GM19372 (cell line): ENCODE data around the gene ADM.

ENCODE experiments used
- ATAC-seq: cut with Tn5 transposase; IDR thresholded peaks from one replicate; pipeline ENCODE4 v1.9.1; 2021; ENCODE audit warnings: mild to moderate bottlenecking, low read depth, moderate library complexity; ENCODE audit not compliant: unreplicated experiment

The ADM gene

DNA sequence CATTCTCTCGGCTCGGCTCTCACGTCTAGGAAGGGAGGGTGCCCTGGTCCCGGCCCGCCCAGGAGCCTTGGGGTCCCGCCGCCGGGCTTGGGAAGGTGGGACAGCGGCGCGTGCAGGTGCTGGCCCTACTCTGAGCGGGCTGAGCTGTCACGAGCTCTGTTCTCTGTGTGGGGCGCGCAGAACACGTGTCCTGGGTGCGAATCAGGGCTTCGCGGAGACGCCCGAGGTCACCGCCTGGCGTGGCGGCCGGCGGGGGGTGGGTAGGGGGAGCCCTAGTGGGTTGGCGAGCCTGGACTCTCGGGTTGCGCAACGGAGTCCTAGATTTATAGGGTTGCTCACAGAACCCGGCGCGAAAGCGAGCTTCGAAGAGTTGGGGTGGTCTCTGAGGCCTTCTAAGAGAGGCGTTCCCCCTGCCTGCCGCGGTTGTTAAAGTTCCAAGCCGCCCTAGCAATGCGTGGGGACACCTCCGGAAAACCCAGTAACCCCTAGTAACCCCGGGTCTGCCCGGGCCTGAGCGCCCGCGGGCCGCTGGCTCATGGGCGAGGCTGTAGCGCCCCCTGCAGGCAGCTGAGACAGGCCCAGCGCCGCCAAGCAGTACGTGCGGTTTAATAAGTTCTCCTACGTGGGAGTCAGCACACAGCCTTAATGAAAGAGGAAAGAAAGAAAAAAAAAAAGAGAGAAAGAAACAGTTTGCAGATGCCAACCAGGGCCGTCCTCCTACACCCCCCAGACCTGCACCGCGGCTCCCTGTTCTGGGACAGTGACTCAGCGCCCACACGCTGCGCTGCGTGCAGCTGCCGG, 2.7 kb downstream of the ADM start:
- ATAC-seq: peak; percentile 61

DNA sequence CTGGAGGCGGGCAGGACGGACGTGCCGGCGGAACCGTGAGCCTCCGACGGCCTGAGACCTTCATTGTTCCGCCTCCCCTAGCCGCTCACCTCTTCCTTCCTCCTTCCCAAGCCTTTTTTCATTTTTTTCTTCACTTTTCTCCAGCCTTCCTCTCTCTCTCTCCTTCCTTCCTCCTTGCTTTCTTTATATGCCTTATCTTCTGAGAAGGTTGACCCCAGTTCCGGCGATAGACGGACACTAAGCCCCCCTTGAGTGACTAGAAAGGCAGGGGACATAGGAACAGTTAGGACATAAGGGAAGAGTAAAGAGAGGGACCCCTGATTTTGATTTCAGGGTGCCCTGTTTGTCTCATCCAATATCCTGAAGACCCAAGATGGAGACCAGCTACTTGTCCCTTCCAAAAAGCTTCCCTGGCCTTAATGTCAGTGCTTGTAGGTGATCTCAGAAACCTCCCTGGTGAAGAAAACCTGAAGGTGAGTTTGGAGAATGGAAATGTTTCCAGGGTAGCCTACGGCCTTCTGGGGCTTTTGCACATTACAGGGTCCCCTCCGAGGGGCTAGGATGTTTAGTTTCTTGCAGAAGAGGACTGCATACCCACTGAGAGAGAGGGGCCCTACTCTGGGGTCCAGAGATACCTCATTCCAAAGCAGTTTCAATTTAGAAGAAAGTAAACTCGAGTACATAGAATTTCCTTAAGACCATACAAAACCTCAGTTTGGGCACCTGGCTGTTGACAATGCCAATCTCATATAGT, 3.5 kb downstream of the ADM start:
- no peak for ATAC-seq

GRCh38 chr11:10309163-10310093, 4.6 kb downstream of the ADM start:
- ATAC-seq: no peak

- ATAC-seq: no peak
Measured at GRCh38 chr11:10310301-10310841, 5.5 kb downstream of the ADM start.

DNA sequence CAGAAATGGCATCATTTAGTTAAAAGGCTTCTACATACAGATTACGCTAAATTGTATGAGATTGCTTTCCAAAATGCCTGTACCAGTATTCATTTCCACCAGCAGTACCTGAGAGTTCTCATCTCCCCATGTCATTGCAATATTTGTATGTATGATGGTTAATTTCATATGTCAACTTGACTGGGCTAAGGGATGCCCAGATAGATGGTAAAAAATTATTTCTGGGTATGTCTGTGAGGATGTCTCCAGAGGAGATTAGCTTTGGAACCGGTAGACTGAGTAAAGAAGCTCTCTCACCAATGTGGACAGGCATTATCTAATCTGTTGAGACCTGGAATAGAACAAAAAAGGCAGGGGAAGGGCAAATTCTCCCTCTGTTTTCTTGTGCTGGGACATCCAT, 6.9 kb downstream of the ADM start:
- ATAC-seq: no peak

GRCh38 chr11:10314199-10315072, 9.6 kb downstream of the ADM start:
- peak; percentile 82 for ATAC-seq

DNA sequence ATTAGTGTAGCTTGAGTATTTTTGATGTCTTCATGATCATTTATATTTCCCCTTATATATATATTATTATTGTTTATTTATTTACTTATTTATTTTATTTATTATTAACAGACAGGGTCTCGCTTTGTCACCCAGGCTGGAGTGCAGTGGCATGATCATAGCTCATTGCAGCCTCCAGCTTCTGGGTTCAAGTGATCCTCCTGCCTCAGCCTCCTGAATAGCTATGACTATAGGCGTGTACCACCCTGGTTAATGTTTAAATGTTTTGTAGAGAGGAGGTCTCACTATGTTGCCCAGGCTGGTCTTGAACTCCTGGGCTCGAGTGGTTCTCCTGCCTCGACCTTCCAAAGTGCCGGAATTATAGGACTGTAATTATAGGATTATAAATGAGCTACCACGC, 10.2 kb downstream of the ADM start:
- ATAC-seq: no peak

- no peak for ATAC-seq
Measured at GRCh38 chr11:10317151-10317755, 12.4 kb downstream of the ADM start.

GRCh38 chr11:10317776-10318526, 13.1 kb downstream of the ADM start:
- ATAC-seq: no peak

DNA sequence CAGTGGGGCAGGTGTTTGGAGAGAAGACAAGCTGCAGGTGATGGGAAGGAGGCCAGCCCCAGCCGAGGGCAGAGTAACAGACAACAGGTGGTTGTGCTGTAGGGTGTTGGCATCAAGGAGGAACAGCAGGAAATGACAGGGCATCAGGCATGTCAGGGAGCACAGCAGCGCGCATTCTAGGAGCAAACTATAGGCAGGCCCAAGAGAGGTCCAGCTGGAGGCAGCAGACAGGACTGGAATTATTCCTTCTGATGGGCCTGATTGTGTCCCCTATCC, 13.6 kb downstream of the ADM start:
- ATAC-seq: no peak

DNA sequence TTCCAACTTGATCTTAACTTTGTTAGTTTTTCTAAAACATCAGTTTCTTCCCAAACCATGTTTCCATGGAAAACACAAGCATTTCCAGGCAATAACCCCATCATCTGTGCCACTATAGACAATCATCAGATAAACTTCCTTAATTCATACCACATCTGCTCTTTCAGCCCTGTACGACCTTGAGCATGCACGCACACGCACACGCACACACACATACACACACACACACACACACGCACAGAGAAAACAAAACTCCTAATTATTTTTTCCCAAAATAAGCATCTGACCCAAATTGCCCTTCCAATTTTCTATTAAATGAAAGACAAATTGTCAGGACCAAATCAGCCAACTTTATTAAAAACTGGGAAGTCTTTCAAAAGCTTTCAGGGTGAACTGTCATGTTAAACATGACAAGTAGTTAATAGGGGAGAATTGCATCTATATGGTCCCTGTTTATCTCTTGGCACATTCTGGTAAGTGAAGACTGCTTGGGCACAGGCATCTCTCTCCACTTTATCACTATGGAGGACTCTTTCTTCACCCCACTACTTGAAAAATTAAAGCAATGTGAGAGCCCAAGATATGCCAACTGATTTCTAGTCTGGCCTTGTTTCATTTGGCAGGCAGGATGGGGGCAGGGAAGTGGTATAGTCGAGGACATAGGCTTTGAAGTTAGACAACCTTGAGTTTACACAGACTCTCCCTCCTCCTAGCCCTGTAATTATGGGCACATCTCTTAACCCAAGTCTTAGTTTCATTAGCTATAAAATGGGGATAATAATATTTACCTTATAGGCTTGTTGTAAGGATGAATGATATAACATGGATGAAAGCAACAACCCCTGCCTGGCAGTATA, 15.1 kb downstream of the ADM start:
- no peak for ATAC-seq

- ATAC-seq: no peak
Measured at GRCh38 chr11:10320736-10321465, 16.0 kb downstream of the ADM start.

- ATAC-seq: no peak
Measured at GRCh38 chr11:10322401-10322800, 17.5 kb downstream of the ADM start.

DNA sequence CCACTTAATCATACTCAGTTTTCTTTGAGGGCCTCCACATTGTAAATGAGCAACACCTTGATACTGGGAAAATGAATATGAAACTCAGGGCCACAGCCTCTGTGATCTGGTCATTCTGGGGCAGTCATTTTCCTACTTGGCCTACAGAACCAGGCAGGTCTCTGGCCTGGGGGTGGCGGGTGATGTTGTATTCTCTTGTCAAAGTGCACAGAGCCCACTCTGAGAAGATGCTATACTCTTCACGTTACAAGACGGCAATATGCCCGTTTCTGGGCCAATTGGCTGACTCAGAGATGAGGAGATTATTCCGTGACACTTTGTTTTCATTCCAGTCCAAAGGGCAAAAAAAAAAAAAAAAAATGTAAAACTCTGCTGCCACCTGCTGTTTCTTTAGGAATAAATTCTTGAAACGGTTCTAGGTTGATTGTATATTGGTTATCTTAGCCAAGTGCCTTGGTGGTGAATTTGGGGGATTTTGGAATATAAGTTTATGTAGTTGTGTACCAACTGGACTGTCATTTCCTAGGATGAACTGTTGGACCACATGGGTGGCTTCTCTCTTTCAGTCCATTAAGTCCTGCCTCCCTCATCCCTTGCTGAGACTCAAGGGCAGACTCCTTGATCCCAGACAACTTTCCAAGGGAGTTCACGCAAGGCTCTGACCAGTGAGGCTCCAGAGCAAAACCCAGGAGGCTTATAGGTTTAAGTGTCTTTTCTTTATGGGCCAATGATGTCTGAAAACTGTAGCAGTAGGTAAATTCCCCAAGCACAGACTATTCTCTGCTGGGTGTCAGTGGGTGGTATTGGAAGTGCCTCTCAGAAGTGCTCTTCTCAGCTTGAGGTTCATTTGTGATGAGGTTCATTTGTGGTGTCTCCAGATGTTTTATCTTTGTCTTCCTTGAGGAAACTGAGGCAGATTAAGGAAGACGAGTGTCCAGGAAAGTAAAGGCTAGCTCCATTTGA, 18.2 kb downstream of the ADM start:
- no peak for ATAC-seq

GRCh38 chr11:10323793-10324170, 18.9 kb downstream of the ADM start:
- ATAC-seq: no peak

- no peak for ATAC-seq
Measured at GRCh38 chr11:10324474-10324873, 19.6 kb downstream of the ADM start.
